Measurements from ENCODE around the gene LILRB2. TPM values are rescaled to one million over a fixed set of nuclear protein-coding genes. Genes with fewer than 3 reads are reported as not detected.
"Not testable (repeated sequence)": the region's sequence is repeated elsewhere in the genome, so short reads cannot be mapped to it uniquely, and the experiment has no call there.

LILRB2 gene
- total and polyA plus RNA-seq, 5 experiments from 2014 or later, result 0.47 TPM; not detected in 3

DNA sequence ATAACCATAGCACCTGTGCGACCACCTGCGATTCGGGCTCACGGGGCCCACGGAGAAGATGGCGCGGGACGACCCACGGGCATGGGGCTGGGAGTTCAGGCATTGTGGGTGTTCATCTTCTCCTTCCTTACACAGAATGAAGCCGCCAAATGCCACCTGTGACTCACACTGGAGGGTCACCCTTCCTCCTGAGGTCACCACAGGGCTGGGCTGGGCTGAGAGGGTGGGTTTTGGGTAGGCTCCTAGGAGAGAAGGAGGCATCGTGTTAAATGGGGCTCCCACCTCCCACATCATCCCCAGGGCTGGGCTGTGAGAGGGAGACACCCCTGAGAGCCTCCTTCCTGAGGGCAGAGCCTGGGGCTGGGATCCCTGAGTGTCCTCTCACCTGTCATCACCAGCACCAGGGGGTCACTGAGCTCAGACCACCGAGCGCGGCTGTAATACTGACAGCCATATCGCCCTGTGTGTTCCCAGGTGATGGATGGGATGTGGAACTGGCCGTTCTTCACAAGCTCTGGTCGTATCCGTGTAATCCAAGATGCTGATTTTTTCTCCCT is 1.4 kb downstream of the LILRB2 start:
- peak overlapping the region in 1 of 10 donors; percentile 67 for H3K27ac Mint-ChIP-seq
- H3K27me3 Mint-ChIP-seq, result peaks cover 15 to 57% (median 35%) of the 10 kb centered on the region in 5 donors
- peaks cover 0 to 32% (median under 1%) of the 10 kb centered on the region in 4 donors for H3K4me1 Mint-ChIP-seq
- H3K9me3 Mint-ChIP-seq, result no peaks in the 10 kb centered on the region
- peak overlapping the region in 1 of 10 donors; percentile 63 for H3K4me3 Mint-ChIP-seq
- H3K36me3 Mint-ChIP-seq, result no peaks in the 10 kb centered on the region
- DNase-seq (no peak), ATAC-seq (no peak)
- POLR2A ChIA-PET, result no interaction called here

DNA sequence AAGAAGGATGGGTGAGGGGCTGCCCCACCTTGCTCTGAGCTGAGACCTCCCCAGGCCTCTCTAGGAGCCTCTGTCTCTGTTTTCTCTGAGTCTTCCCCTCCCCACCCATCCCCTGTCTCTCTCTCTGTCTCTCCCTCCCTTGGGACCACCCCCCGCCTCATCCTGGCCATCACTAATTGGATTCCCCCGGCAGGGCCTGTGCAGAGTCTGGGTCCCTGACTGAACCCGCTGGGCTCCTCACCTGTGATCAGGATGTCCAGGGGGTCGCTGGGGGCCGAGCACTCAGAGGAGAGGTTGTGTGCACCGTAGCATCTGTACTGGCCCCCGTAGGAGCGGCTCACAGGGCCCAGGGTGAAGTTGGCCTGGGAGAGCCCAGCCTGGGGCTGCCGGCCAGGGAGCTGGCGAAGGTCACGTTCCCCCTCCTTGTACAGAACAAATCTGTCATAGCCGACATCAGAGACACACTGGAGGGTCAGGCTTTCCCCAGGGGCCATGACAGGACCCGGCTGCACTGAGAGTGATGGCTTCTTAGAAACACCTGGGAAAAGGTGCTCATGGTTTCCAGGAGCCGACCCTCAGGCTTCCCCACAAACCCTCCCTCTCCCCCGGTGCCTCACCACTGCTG is 2.2 kb downstream of the LILRB2 start:
- ATAC-seq, DNase-seq, H3K27ac Mint-ChIP-seq, H3K9me3 Mint-ChIP-seq, POLR2A ChIA-PET, H3K36me3 Mint-ChIP-seq: not testable (repeated sequence)
- Mint-ChIP-seq H3K4me1 (peaks cover 0 to 29% (median 0%) of the 10 kb centered on the region in 4 donors), H3K4me3 (peak overlapping the region in 1 of 10 donors; percentile 47), H3K27me3 (peaks cover 15 to 61% (median 42%) of the 10 kb centered on the region in 5 donors)

GRCh38 chr19:54278056-54278455 is 2.9 kb downstream of the LILRB2 start:
- POLR2A ChIA-PET, ATAC-seq, H3K36me3 Mint-ChIP-seq, DNase-seq, H3K9me3 Mint-ChIP-seq, H3K27ac Mint-ChIP-seq: not testable (repeated sequence)
- Mint-ChIP-seq H3K4me3 (peak overlapping the region in 1 of 10 donors; percentile 47), H3K4me1 (peaks cover 0 to 24% (median 0%) of the 10 kb centered on the region in 4 donors), H3K27me3 (peaks cover 16 to 61% (median 40%) of the 10 kb centered on the region in 5 donors)

GRCh38 chr19:54277111-54277615 is 3.7 kb downstream of the LILRB2 start:
- ATAC-seq, H3K27ac Mint-ChIP-seq, H3K9me3 Mint-ChIP-seq, POLR2A ChIA-PET, H3K4me3 Mint-ChIP-seq, H3K36me3 Mint-ChIP-seq, DNase-seq: not testable (repeated sequence)
- Mint-ChIP-seq H3K27me3 (peaks cover 15 to 62% (median 41%) of the 10 kb centered on the region in 5 donors), H3K4me1 (peaks cover 0 to 15% (median 0%) of the 10 kb centered on the region in 4 donors)

DNA sequence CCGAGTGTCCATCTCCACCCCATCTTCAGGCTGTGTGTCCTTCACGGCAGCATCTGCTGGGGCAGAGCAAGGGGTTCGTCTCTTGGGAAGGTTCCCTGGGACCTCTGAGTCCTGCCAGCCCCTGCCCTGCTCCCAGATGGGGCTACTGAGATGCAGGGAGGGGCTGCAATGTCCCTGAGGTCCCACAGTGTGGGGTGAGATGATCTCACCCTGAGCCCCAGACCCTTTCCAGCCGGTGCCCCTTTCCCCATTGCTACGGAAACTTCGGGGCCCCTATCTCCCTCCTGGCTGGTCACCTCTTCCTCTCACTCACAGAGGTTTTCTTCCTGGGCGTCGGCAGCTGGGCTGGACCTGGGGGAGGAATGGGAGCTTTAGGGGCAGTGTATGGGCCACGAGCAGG is 5.0 kb downstream of the LILRB2 start:
- ATAC-seq (no peak), DNase-seq (no peak)
- H3K4me3 Mint-ChIP-seq, result no peak overlapping the region
- peaks cover 10 to 58% (median 37%) of the 10 kb centered on the region in 5 donors for H3K27me3 Mint-ChIP-seq
- peaks cover 0 to 5% (median 0%) of the 10 kb centered on the region in 4 donors for H3K4me1 Mint-ChIP-seq
- no peaks in the 10 kb centered on the region for H3K9me3 Mint-ChIP-seq
- POLR2A ChIA-PET, result no interaction called here
- H3K36me3 Mint-ChIP-seq, result no peaks in the 10 kb centered on the region
- no peak overlapping the region for H3K27ac Mint-ChIP-seq

DNA sequence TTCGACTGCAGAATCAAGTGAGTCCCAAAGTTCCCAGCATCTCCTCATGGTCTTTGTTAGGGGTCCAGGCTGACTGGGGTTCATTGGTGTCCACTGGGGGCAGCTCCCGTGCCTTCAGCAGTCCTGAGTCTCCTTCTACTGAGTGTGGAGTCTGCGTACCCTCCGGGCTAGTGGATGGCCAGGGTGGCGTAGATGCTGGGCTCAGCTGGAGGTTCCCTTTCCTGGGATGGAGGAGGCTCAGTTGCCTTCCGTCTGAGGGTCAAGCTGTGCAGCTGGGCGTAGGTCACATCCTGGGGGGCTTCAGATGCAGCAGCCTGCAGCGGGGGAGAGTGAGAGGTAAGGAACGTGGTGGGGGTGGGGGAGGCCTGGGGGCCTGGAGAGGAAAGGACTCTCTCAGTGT is 6.4 kb downstream of the LILRB2 start:
- H3K4me1 Mint-ChIP-seq, ATAC-seq, DNase-seq, H3K36me3 Mint-ChIP-seq, H3K4me3 Mint-ChIP-seq, POLR2A ChIA-PET, H3K9me3 Mint-ChIP-seq: not testable (repeated sequence)
- H3K27me3 Mint-ChIP-seq, result peaks cover 10 to 44% (median 36%) of the 10 kb centered on the region in 5 donors
- peak overlapping the region in 1 of 10 donors; percentile 49 for H3K27ac Mint-ChIP-seq

DNA sequence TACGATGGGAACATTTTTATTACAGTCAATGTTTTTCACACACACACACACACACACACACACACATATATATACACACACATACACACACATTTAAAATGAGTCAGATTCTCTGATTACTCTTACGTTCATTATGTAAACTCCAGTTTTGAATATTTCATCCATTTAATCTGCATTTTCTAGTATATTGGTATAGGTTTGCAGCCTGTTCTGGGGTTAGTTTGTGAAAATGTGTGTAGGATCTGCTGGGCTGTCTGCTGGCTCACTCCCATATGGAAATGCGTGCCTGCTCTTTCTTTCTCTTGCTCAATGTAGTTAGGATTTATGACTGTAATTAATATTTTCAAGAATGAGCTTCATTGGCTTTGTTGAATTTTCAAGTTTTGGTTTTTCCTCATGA is 7.1 kb downstream of the LILRB2 start:
- Mint-ChIP-seq H3K4me1 (no peaks in the 10 kb centered on the region), H3K4me3 (no peak overlapping the region), H3K9me3 (no peaks in the 10 kb centered on the region), H3K36me3 (no peaks in the 10 kb centered on the region), H3K27ac (no peak overlapping the region), H3K27me3 (peaks cover 8 to 37% (median 30%) of the 10 kb centered on the region in 5 donors)
- ATAC-seq (no peak), DNase-seq (no peak)
- POLR2A ChIA-PET, result no interaction called here

- H3K36me3 Mint-ChIP-seq, H3K27ac Mint-ChIP-seq, ATAC-seq, H3K9me3 Mint-ChIP-seq, DNase-seq, H3K4me3 Mint-ChIP-seq, POLR2A ChIA-PET, H3K4me1 Mint-ChIP-seq: not testable (repeated sequence)
- peaks cover 8 to 34% (median 29%) of the 10 kb centered on the region in 5 donors for H3K27me3 Mint-ChIP-seq
Measured at GRCh38 chr19:54272181-54272580, 8.7 kb downstream of the LILRB2 start.

GRCh38 chr19:54271587-54271986 is 9.3 kb downstream of the LILRB2 start:
- POLR2A ChIA-PET, H3K4me3 Mint-ChIP-seq, H3K36me3 Mint-ChIP-seq, H3K4me1 Mint-ChIP-seq, DNase-seq, ATAC-seq, H3K9me3 Mint-ChIP-seq, H3K27ac Mint-ChIP-seq: not testable (repeated sequence)
- peaks cover 8 to 33% (median 29%) of the 10 kb centered on the region in 5 donors for H3K27me3 Mint-ChIP-seq

DNA sequence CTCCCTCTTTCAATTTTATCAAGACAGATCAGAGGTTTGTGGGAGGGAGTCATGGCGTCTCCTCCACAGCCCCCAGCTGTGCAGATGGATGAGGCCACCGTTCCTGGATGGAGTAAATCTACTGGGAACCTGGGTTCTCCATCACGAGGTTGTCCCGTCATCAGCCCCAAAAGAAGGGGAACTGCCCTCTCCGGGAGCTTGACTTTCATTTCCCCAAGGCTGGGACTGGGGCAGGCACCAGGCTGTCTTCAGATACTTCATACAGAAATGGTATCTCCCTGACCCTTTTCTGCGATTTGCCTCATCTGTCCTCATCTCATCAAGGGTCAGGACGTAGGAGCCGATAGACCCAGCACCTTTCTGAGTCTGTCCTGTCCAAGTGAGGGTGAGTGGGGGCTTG is 9.8 kb downstream of the LILRB2 start:
- ATAC-seq, result no peak
- no peaks in the 10 kb centered on the region for H3K4me1 Mint-ChIP-seq

GRCh38 chr19:54268936-54269335 is 12.0 kb downstream of the LILRB2 start:
- ATAC-seq (no peak), DNase-seq (no peak)
- H3K36me3 Mint-ChIP-seq, result no peaks in the 10 kb centered on the region
- H3K27ac Mint-ChIP-seq, result no peak overlapping the region
- peaks cover 0 to 4% (median 0%) of the 10 kb centered on the region in 4 donors for H3K4me1 Mint-ChIP-seq
- H3K4me3 Mint-ChIP-seq, result no peak overlapping the region
- H3K9me3 Mint-ChIP-seq, result no peaks in the 10 kb centered on the region
- peaks cover 16 to 28% (median 21%) of the 10 kb centered on the region in 5 donors for H3K27me3 Mint-ChIP-seq
- POLR2A ChIA-PET, result no interaction called here

More for the DNA sequence above, 9.8 kb downstream of the LILRB2 start:
- Mint-ChIP-seq H3K36me3 (no peaks in the 10 kb centered on the region), H3K9me3 (no peaks in the 10 kb centered on the region), H3K27me3 (peaks cover 8 to 32% (median 26%) of the 10 kb centered on the region in 5 donors), H3K27ac (no peak overlapping the region), H3K4me3 (no peak overlapping the region)
- DNase-seq, result no peak
- POLR2A ChIA-PET, result no interaction called here

DNA sequence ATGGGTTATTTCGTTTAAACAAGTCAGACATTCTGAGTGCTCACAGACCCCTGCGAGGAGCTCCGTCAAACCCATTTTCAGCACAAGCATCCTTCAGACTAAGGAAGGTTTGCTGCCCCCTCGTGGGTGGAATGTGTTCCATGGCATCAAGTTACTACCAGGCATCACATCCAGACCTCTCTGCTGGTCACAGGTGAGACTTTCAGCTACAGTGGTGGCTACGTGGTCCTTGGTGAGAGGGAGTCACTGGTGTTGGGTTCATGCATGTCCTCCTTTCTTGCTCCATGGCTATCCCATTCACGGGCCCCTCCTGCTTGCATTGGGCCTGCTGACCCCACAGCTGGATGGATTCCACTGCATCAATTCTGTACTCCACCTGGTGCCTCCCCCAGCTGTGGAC is 14.8 kb downstream of the LILRB2 start:
- DNase-seq (peak in 9 of 10 donors; percentile 26 to 78 (median 50)), ATAC-seq (peak; percentile 52 to 61)
- Mint-ChIP-seq H3K4me1 (peaks cover 0 to 4% (median 0%) of the 10 kb centered on the region in 4 donors), H3K9me3 (no peaks in the 10 kb centered on the region), H3K36me3 (no peaks in the 10 kb centered on the region), H3K4me3 (no peak overlapping the region), H3K27ac (peak overlapping the region in 1 of 10 donors; percentile 71), H3K27me3 (peaks cover 12 to 20% (median 15%) of the 10 kb centered on the region in 5 donors)
- POLR2A ChIA-PET, result no interaction called here

DNA sequence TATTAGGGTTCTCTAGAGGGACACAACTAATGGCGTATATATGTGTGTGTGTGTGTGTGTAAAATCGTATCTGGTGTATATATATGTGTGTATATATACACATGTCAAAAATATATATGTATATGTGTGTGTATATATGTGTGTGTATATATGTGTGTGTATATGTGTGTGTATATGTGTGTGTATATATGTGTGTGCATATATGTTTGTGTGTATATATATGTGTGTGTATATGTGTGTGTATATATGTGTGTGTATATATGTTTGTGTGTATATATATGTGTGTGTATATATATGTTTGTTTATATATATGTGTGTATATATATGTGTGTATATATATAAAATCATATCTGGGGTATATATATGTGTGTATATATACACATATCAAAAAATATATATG is 18.4 kb downstream of the LILRB2 start:
- H3K27me3 Mint-ChIP-seq, result peaks cover 7 to 12% (median 8%) of the 10 kb centered on the region in 5 donors
- POLR2A ChIA-PET, result no interaction called here
- no peak overlapping the region for H3K4me3 Mint-ChIP-seq
- no peak overlapping the region for H3K27ac Mint-ChIP-seq
- peaks cover 0 to 4% (median 0%) of the 10 kb centered on the region in 4 donors for H3K4me1 Mint-ChIP-seq
- H3K36me3 Mint-ChIP-seq, result no peaks in the 10 kb centered on the region
- DNase-seq (no peak), ATAC-seq (no peak)
- no peaks in the 10 kb centered on the region for H3K9me3 Mint-ChIP-seq
